GM12892 (cell line): ENCODE results near the gene BCKDHB.
"Not testable (repeated sequence)": the region's sequence is repeated elsewhere in the genome, so short reads cannot be mapped to it uniquely, and the experiment has no call there.

Experiments
- DNase-seq: peaks from one replicate; pipeline ENCODE4 v3.0.0; 2011; ENCODE audit not compliant: insufficient read length
- FAIRE-seq: peaks from 2 replicates; lab custom pipeline; 2011; peaks lifted over from hg19 to GRCh38; lab: Jason Lieb, UNC
- POLR2A ChIP-seq: IDR thresholded peaks from 2 replicates; pipeline ENCODE4 v1.6.1; 2011; ENCODE audit warnings: low read depth, low read length, control low read depth
- POLR2AphosphoS5 ChIP-seq: IDR thresholded peaks from 2 replicates; pipeline ENCODE4 v1.6.1; 2011; ENCODE audit warnings: low read depth, low read length, control low read depth
- TAF1 ChIP-seq: IDR thresholded peaks from 2 replicates; pipeline ENCODE4 v1.6.1; 2011; ENCODE audit warnings: low read depth, mild to moderate bottlenecking, control low read depth, low read length, borderline replicate concordance

Gene BCKDHB

GRCh38 chr6:80277501-80277900 lies 171.0 kb downstream of the BCKDHB start:
- TF ChIP-seq TAF1 (no peak), POLR2AphosphoS5 (no peak), POLR2A (no peak)
- no peak for DNase-seq
- FAIRE-seq, result no peak

- DNase-seq (no peak), FAIRE-seq (no peak)
- TF ChIP-seq POLR2A (no peak), TAF1 (no peak), POLR2AphosphoS5 (no peak)
These were observed 174.0 kb downstream of the BCKDHB start for GRCh38 chr6:80280262-80281010.

GRCh38 chr6:80282913-80283554 lies 176.6 kb downstream of the BCKDHB start:
- DNase-seq (no peak), FAIRE-seq (no peak)
- TF ChIP-seq POLR2A, result no peak
- no peak for TF ChIP-seq TAF1
- TF ChIP-seq POLR2AphosphoS5, result no peak

GRCh38 chr6:80287112-80287511 lies 180.6 kb downstream of the BCKDHB start:
- no peak for FAIRE-seq
- TF ChIP-seq POLR2A (no peak), TAF1 (no peak), POLR2AphosphoS5 (no peak)
- no peak for DNase-seq

GRCh38 chr6:80287607-80288006 lies 181.1 kb downstream of the BCKDHB start:
- DNase-seq (no peak), FAIRE-seq (no peak)
- no peak for TF ChIP-seq TAF1
- TF ChIP-seq POLR2AphosphoS5, result no peak
- TF ChIP-seq POLR2A, result no peak

GRCh38 chr6:80289727-80290126 lies 183.3 kb downstream of the BCKDHB start:
- TF ChIP-seq POLR2A (no peak), POLR2AphosphoS5 (no peak), TAF1 (no peak)
- DNase-seq (no peak), FAIRE-seq (no peak)

- DNase-seq, FAIRE-seq: not testable (repeated sequence)
These were observed 188.1 kb downstream of the BCKDHB start for GRCh38 chr6:80294531-80294930.

- FAIRE-seq, result no peak
- TF ChIP-seq TAF1 (no peak), POLR2A (no peak), POLR2AphosphoS5 (no peak)
- no peak for DNase-seq
These were observed 196.2 kb downstream of the BCKDHB start for GRCh38 chr6:80302716-80303115.

GRCh38 chr6:80304014-80304413 lies 197.5 kb downstream of the BCKDHB start:
- DNase-seq (no peak), FAIRE-seq (no peak)
- TF ChIP-seq POLR2A (no peak), TAF1 (no peak), POLR2AphosphoS5 (no peak)

- FAIRE-seq (no peak), DNase-seq (no peak)
- no peak for TF ChIP-seq TAF1
- no peak for TF ChIP-seq POLR2AphosphoS5
- no peak for TF ChIP-seq POLR2A
These were observed 208.1 kb downstream of the BCKDHB start for GRCh38 chr6:80314531-80314930.

GRCh38 chr6:80316686-80317231 lies 210.3 kb downstream of the BCKDHB start:
- FAIRE-seq (no peak), DNase-seq (no peak)
- TF ChIP-seq POLR2AphosphoS5 (no peak), TAF1 (no peak), POLR2A (no peak)

- no peak for DNase-seq
- TF ChIP-seq POLR2AphosphoS5 (no peak), TAF1 (no peak), POLR2A (no peak)
- no peak for FAIRE-seq
These were observed 212.7 kb downstream of the BCKDHB start for GRCh38 chr6:80319196-80319595.

- no peak for DNase-seq
- no peak for TF ChIP-seq POLR2A
- TF ChIP-seq TAF1, result no peak
- no peak for TF ChIP-seq POLR2AphosphoS5
- no peak for FAIRE-seq
These were observed 214.5 kb downstream of the BCKDHB start for GRCh38 chr6:80321011-80321410.
